DLD1 (cell line): ENCODE data around the gene PF4V1.

ENCODE experiments used
- in situ Hi-C: cut with HindIII; loops from 2 replicates; pipeline ENCODE4 v1.10.0; 2017; ENCODE audit warnings: low sequenced_read_pairs

Gene PF4V1, protein sequence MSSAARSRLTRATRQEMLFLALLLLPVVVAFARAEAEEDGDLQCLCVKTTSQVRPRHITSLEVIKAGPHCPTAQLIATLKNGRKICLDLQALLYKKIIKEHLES

DNA sequence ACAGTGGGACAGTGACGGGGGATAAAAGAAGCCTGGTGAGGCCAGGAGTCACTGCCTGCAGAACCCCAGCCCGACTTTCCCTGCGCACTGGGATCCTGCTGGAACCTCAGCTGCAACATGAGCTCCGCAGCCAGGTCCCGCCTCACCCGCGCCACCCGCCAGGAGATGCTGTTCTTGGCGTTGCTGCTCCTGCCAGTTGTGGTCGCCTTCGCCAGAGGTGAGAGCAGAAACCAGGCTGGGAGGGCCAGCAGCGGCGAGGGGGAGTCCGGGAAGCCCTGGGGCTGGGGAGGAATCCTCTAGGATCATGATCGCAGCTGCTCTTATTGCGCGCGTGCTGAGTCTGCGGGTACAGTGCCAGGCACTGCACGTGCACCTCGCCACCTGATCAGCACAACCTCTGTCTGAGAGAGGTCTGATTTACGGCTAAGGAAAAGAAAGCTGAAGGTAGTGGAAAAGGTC lies at the start of gene PF4V1:
Gene PF4V1, plus strand, starts transcription at position 51 of the 459 bp plus-strand sequence. Its CDS starts 67 bp downstream, at position 118.
- in situ Hi-C loops, result no loop called here

DNA sequence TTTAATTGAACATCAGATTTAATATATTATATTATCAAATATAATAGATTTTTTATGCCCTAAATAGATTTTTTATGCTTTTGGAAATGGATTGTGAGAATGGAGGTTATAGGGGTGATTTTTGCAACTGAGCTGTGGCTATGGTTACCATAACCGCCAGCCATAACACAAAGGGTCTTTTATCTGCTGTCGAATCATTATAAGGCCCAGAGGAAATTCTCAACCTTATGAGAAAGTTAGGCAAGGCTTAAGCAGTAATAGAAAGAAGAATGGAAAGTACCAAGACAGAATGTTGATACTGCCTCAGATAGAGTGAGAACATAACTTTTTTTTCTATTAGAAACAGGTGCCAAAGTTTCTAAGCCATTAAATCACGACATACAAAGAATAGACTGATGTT lies 42.9 kb upstream of the PF4V1 start:
- in situ Hi-C loops, result no loop called here

DNA sequence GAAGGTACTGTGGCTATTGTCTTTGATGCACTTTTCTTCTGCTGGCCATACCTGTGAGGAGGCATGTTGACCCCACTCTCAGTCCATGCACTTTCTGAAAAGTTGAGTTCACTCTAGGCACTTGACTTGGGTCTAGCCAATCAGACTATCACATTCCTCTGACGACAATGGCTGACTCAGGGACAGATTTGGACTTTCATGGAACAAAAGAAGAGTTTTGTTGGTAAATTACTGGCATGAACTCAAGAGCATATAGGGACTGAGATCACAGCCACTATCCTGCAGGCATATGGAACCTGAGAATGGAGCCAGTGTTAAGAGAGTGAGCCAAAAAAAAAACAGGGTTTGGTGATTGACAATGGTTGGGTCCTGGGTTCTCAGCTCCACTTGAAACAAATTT lies 41.3 kb upstream of the PF4V1 start:
- in situ Hi-C loops, result no loop called here

DNA sequence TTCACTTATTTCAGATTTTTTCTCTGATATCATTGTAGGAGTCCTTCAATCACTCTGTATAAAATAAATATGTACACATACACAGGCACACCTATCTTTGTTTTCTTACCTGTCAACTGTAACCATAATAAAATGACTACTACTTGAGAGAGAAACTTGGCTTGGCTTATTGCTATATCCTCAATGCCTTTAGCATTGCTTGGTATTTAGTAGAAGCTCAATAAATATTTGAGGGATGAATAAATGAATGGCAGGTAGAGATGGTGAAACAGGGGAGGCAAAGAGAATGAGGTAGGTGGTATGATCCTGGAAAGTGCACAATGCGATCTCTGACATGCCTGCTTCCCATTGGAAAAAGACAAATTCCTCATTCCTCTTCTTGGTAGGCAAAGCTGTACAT lies 38.4 kb upstream of the PF4V1 start:
- in situ Hi-C loops, result no loop called here

DNA sequence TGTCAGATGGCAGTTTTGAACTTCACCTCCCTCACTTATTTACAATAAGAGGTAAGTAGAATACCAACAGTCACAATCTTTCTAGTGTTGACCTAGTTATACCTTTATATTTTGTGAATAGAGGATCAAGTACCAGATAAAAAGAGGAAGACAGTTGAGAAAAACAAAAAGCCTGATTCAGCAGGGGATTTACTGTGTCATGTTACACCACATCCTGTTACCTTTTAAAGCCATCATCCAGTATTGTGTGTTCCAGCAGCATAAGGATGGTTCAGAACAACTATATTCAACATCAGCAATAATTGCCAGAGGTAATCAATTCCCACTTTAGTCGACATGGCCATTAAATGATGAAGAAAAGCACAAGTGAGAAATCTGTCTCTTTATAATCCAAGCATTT lies 38.0 kb upstream of the PF4V1 start:
- in situ Hi-C loops, result no loop called here

DNA sequence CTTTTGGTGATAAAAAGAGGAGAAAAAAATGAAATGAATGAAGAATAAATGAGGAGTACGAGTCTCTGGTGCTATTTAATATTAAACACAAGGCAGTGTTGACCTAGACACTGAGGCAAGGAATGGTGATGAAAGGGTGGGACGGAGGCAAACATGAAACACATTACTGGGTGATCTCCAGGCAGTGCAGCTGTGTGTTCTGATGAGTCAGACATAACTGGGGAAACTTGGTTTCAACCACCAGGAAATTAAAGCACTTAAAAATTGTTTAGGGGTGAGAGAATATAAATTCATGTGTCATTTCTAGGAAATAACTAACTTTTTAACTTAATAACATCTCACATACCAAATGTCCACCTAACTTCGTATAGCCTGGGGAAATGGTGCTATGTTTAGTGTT lies 36.3 kb upstream of the PF4V1 start:
- in situ Hi-C loops, result no loop called here

DNA sequence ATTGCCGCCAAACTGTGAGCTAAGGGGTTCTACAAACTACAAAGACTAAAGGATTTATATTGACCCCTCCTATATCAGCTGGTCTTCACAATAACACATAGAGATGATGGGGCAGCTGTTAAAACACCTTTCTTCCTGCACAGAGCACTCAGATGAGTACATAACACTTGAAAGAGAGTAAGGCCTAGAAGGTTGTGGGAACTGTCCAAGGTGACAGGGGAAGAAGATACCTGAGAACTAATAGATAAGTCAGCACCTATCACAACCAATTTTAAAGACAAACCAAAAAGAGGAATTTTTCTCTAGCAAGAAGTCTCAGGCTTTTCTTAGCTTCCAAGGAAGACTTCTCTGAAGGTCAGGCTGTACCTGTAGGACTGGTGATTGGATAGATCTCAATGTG lies 35.8 kb upstream of the PF4V1 start:
- in situ Hi-C loops, result no loop called here

DNA sequence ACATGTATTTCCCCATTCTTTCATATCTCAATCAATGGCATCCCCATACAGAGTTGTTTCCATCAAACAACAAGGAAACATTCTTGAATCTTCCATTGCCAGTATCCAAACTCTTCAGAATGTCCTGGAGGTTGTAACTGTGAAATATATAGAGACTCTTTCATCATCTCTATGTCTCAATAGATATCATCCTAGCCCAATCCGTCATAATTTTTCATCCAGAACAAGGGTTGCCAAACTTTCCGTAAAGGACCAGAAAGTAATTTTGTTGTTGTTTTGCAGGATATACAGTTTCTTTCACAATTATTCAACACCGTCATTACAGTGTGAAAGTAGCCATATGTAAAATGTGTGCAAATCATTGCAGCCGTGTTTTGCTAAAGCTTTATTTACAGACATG lies 31.8 kb upstream of the PF4V1 start:
- in situ Hi-C loops, result no loop called here

DNA sequence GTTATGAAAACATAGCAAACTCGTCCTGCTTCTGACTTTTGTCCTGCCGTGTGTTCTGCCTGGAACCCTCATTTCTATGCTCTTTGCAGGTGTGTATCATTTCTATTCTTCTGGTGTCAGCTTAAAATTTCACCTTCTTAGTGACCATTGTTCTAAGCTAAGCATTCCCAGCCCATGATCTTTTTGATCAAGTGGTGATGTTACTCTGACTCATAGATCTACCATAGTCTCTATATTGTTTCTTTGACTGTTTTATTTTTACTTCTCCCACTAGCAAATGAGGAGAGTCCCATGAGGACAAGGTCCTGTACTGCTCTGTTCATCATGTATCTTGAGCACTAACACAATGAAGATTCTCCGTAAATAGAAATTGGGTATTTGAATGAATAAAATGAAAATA lies 30.7 kb upstream of the PF4V1 start:
- in situ Hi-C loops, result no loop called here

DNA sequence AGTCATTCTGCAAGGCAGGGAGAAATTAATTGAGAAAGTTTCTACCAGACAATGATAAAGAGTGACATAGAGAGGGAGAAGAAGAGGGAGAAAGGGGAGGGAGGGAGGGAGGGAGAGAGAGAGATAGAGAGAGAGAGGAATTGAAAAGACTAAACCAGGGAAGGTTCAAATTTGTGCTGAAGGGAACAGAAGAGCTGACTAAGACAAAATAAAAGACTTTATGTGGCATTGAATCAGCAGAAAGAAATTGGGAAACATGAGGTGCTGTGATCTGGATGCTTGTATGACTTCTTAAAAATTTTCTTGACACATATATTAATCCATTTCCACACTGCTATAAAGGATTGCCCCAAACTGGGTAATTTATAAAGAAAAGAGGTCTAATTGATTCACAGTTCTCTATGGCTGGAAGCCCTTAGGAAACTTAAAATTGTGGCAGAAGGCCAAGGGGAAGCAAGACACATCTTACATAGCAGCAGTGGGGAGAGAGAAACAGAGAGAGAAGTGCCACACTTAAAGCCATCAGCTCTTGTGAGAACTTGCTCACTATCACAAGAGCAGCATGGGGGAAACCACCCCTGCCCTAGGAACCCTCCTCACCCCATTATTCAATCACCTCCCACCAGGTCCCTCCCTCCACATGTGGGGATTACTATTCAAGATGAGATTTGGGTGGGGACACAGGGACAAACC lies 30.1 kb upstream of the PF4V1 start:
- in situ Hi-C loops, result no loop called here

DNA sequence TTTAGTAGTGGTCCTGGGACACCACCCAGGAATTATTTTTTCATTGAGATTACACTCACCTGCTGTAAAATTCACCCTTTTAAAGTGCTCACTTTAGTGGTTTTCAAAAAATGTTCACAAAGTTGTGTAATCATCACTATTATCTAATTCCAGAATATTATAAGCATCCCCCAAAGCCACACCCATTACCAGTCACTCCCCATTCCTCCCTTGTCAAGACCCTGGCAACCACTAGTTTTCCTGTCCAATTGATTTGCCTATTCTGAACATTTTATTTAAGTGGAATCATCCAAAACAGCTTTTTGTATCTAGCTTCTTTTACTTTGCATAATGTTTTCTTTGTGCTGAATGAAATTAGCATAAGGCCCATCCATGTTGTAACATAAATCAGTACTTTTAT lies 29.3 kb upstream of the PF4V1 start:
- in situ Hi-C loops, result no loop called here

DNA sequence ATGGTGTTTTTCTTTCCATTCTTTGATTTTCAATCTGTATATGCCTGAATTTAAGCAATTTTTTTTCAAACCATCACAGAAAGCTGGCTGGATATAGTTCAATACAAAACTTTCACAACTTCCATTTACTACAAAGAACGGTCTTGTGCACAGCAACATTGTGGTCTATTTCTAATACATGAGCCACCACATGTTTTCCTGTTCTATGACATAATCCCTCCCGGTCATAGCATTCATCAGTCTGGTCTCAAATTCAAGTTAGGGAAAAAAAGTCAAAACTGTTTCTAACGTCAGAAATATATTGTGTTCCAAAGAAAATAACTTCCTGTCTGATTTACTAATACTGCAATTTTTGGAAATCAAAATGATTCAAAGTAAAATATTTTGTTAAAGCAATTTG lies 24.1 kb upstream of the PF4V1 start:
- in situ Hi-C loops, result no loop called here

DNA sequence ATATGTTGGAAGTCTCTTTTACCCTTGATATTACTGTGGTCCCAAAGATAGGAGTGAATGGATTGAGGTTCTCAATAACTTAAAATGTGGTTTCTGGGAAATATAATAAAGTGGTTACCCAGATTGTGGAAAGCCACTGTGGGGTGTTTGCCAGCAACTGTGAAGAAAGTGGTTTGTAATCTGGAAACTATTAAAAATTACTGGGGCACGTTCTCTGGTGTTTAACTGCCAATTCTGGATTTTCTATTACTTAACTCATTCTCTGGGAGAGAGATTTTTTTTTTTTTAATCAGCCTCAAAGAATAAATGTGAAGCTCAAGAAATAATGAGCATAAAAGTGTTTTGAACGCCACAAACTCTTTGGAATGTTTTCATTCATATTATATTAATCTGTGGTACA lies 21.5 kb upstream of the PF4V1 start:
- in situ Hi-C loops, result no loop called here

DNA sequence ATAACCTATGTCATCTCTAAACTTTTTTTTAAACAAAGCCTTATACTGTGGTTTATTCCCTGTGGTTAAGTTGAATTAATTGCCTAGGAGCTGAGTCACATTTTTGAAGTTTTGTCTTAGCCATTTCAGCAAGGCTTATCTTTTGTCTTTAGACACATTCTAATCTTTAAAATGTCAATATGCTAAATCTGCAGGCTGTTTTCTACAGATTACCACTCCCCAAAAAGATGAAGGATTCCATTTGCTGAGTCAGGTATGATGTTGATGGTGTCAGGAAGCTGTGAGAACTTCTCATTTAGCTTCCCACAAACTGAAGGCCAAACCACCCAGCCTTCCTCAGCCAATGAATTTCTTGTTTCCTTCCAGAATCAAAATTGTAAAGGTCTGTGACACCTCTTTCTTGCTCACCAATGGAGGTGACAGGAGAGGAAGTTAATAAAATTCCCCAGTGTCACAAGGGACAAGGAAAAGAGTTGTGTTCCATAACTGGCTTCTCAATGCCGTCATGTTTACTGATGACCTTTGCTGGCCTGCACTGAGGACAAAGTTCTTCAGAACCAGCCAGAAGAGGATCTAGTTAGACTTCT lies 20.4 kb upstream of the PF4V1 start:
- in situ Hi-C loops, result no loop called here

DNA sequence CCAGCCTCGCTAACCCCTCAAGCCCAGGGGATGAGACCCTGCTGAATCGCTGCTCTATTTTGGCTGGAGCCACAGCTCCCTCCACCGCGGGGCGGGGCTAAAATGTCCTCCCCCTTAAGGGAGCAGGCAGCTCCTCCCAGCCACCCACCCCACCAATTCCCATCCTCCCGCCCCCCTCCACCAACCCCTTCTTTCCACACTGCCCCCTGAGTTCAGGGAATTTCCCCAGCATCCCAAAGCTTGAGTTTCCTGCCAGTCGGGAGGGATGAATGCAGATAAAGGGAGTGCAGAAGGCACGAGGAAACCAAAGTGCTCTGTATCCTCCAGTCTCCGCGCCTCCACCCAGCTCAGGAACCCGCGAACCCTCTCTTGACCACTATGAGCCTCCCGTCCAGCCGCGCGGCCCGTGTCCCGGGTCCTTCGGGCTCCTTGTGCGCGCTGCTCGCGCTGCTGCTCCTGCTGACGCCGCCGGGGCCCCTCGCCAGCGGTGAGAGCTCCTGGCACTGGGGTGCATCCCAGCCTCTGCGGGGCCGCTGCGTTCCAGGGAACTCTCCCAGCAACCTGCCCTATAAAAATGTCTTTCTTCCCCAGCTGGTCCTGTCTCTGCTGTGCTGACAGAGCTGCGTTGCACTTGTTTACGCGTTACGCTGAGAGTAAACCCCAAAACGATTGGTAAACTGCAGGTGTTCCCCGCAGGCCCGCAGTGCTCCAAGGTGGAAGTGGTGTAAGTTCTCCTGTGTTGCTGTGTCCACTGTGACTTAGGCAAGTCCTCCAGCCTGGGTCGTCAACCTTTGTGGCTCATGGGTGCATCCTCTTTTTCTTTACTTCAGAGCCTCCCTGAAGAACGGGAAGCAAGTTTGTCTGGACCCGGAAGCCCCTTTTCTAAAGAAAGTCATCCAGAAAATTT lies 16.5 kb upstream of the PF4V1 start, which contains the start of gene CXCL6:
Gene CXCL6, plus strand, starts transcription at position 306 of the 907 bp plus-strand sequence. Its CDS starts 73 bp downstream, at position 379.
- in situ Hi-C loops, result no loop called here

DNA sequence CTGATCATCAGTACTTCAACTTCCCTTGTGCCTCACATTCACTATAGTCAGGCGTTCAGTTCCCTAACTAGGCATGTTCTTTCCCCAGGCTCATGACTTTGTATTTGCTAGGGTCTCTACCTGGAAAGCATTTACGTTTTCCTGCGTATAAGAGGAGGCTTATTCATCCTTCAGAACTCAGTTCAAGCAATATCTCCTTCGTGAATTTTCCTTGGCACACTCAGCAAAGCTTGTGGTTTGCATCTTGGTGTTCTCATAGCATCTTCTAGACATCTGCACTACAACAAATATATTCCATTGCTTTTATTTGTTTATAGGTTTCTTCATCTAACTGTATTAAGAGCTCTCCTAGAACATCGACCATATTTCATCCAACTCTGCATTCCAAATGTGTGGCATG lies 14.0 kb upstream of the PF4V1 start:
- in situ Hi-C loops, result no loop called here

DNA sequence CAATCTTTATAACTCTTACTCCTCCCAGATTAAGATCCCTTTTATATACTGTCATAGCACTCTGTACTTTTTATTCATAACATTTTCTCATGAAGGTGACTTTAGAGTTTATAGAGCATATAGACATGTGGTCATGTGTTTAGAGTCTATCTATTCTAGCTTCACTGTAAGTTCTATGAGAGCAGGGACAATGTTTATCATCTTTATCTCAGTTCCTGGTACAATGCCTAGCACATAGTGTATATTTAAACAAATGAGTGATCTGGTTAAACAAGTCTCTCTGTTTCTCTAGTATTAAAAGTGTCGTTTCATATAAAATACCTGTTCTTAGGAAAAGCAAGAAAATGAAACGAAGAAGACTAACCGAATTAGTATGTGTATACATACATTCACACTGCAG lies 13.4 kb upstream of the PF4V1 start:
- in situ Hi-C loops, result no loop called here

DNA sequence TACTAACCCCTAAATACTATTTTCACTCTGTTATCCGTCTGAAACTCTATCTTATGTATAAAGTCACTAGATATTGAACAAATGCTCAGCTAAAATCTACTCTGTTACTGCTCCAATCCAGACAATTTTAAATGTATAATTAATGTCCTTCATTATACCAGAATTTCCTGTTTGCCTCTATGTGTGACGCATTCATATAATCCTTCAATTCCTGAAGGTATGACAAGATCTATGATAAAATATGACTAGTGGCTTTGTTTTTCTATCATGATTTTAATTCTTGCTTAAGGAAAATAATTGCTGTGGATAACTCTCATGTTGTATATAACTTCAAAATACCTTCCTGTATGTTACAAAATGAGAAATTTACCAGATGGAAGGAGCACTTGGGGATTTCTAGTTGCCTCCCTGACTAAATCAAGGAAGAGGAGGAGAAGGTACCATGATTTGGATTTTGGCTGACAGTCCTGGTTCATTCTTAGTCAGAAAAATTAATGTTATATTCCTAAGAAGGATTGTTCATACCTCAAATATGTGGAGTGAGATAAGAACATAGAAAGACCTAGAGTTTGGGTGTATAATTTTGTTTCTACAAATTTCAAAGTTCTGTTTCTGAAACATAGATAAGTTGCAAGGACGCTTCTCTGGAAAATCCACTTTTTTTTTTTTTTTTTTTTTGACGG lies 11.7 kb upstream of the PF4V1 start:
- in situ Hi-C loops, result no loop called here

DNA sequence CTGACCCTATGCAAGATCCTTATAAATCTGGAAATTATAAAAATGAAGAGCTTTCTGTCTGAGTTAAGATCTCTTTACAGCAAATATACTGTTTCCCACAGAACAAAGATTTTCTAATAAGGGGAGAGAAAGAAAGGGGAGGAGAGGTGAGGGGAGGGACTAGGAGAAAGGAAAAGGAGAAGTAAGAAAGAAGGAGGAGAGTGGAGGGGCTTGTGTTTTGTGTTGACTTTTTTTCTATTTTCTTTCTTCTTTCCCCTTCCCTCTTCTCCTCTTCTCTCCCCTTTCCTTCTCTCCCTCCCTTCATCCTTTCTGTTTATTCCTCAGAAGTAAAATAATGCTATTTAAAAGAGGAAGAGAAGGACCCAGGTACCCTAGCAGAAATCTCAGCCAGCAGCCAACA lies 10.4 kb upstream of the PF4V1 start:
- in situ Hi-C loops, result no loop called here

DNA sequence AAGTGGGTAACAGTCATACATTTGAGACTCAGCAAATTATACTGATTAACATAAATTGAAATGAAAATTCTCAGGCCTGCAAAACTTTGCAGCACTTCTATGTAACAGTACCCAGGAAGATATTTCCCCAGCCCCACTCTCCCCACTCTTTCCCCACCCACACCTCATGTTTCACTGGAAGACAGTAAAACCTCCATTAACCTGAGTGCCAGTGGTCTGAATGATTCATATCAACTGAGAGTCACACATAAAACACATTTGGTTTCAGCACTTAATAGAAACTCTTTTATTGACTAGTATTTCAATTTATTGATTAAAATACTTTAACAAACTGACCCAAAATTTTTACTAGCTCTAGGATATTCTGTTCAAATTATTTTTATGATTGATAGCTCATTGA lies 9.7 kb upstream of the PF4V1 start:
- in situ Hi-C loops, result no loop called here

DNA sequence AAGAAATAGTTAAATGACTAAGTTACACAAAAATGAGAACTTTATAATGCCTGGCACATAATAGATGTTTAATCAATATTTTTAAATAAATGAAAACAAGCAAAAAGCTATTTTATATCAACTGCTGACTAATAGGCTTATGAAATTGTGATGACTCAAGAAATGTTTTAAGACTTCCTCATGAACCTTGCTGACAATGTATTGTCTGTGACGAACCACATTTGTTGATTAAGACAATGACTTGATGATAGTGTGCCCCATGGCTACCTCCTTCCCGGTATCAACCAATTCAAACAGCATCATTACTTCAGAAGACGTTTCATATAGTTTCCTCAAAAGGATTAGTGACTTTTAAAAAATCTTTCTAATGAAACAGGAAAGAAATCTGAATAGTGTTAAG lies 8.8 kb upstream of the PF4V1 start:
- in situ Hi-C loops, result no loop called here
